Measurements from ENCODE around the gene OR4D1.
"Not testable (repeated sequence)": the region's sequence is repeated elsewhere in the genome, so short reads cannot be mapped to it uniquely, and the experiment has no call there.

The OR4D1 gene
- total RNA-seq, result 1.5 to 4.0 (median 2.1) reads per million in 4 donors

- DNase-seq, result no peak
Observed at GRCh38 chr17:58147930-58148434, at the start of gene OR4D1. OR4D1 (plus strand) TSS chr17:58148384; CDS start chr17:58155154, 6,770 bp downstream.

GRCh38 chr17:58100506-58100905 lies 47.7 kb upstream of the OR4D1 start:
- DNase-seq, result no peak

- DNase-seq, result not testable (repeated sequence)
Observed at GRCh38 chr17:58101898-58102297, 46.3 kb upstream of the OR4D1 start.

- DNase-seq, result no peak
Observed at GRCh38 chr17:58105093-58105492, 43.1 kb upstream of the OR4D1 start.

GRCh38 chr17:58107306-58107705 lies 40.9 kb upstream of the OR4D1 start:
- DNase-seq, result no peak

GRCh38 chr17:58109197-58109596 lies 39.0 kb upstream of the OR4D1 start:
- no peak for DNase-seq

GRCh38 chr17:58110012-58110411 lies 38.2 kb upstream of the OR4D1 start:
- no peak for DNase-seq

- DNase-seq, result no peak
Observed at GRCh38 chr17:58111676-58112075, 36.5 kb upstream of the OR4D1 start.

GRCh38 chr17:58112970-58113631 lies 35.1 kb upstream of the OR4D1 start:
- DNase-seq, result peak; percentile 51 to 82 (median 64)

GRCh38 chr17:58113947-58114346 lies 34.2 kb upstream of the OR4D1 start:
- DNase-seq, result no peak

GRCh38 chr17:58117382-58117781 lies 30.8 kb upstream of the OR4D1 start:
- no peak for DNase-seq

- DNase-seq, result no peak
Observed at GRCh38 chr17:58119491-58119890, 28.7 kb upstream of the OR4D1 start.

GRCh38 chr17:58120195-58120822 lies 27.9 kb upstream of the OR4D1 start:
- DNase-seq, result peak in 4 of 5 donors; percentile 32 to 58 (median 40)

- peak; percentile 16 to 51 (median 27) for DNase-seq
Observed at GRCh38 chr17:58121925-58122324, 26.3 kb upstream of the OR4D1 start.

- no peak for DNase-seq
Observed at GRCh38 chr17:58127846-58128245, 20.3 kb upstream of the OR4D1 start.

- DNase-seq, result not testable (repeated sequence)
Observed at GRCh38 chr17:58132697-58133096, 15.5 kb upstream of the OR4D1 start.

GRCh38 chr17:58136669-58137279 lies 11.4 kb upstream of the OR4D1 start:
- no peak for DNase-seq

- no peak for DNase-seq
Observed at GRCh38 chr17:58141505-58141904, 6.7 kb upstream of the OR4D1 start.

- DNase-seq, result not testable (repeated sequence)
Observed at GRCh38 chr17:58143335-58143734, 4.8 kb upstream of the OR4D1 start.

GRCh38 chr17:58144801-58145200 lies 3.4 kb upstream of the OR4D1 start:
- no peak for DNase-seq

- no peak for DNase-seq
Observed at GRCh38 chr17:58148609-58149008, 425 bp downstream of the OR4D1 start.

GRCh38 chr17:58150394-58150793 lies 2.2 kb downstream of the OR4D1 start:
- DNase-seq, result no peak

GRCh38 chr17:58153046-58153445 lies 4.9 kb downstream of the OR4D1 start:
- DNase-seq, result peak; percentile 20 to 90 (median 46)

- DNase-seq, result peak in 1 of 5 donors; percentile 18
Observed at GRCh38 chr17:58153671-58154070, 5.5 kb downstream of the OR4D1 start.

All from T-helper 1 cell (primary cell).